KOPT-K1 (cell line): ENCODE data around the gene SH2D5.
"Not testable (repeated sequence)": the region's sequence is repeated elsewhere in the genome, so short reads cannot be mapped to it uniquely, and the experiment has no call there.

Source experiments
- H3K27ac ChIP-seq: fragments of 200-600 bp; sonication (generic); 2 replicates; pipeline ENCODE4 v1.5.1; 2016; ENCODE audit warnings: antibody characterized with exemption, mild to moderate bottlenecking, low read depth, low read length; ENCODE audit not compliant: poor library complexity, severe bottlenecking
- H3K36me3 ChIP-seq: fragments of 200-600 bp; sonication (generic); 2 replicates; pipeline ENCODE4 v1.5.1; 2017; ENCODE audit warnings: antibody characterized with exemption, mild to moderate bottlenecking, low read length, moderate library complexity; ENCODE audit not compliant: insufficient read depth
- H3K9me3 ChIP-seq: fragments of 200-600 bp; sonication (generic); 2 replicates; pipeline ENCODE4 v1.5.1; 2017; ENCODE audit warnings: antibody characterized with exemption, low read length, mild to moderate bottlenecking; ENCODE audit not compliant: insufficient read depth, poor library complexity, severe bottlenecking

Gene SH2D5

GRCh38 chr1:20723159-20723536 lies 9.4 kb downstream of the SH2D5 start:
- no peaks in the 10 kb centered on the region for H3K9me3 ChIP-seq
- no peak overlapping the region for H3K27ac ChIP-seq
- H3K36me3 ChIP-seq, result no peaks in the 10 kb centered on the region

GRCh38 chr1:20721117-20722061 lies 11.1 kb downstream of the SH2D5 start:
- no peaks in the 10 kb centered on the region for H3K9me3 ChIP-seq
- no peaks in the 10 kb centered on the region for H3K36me3 ChIP-seq
- H3K27ac ChIP-seq, result no peak overlapping the region

- no peak overlapping the region for H3K27ac ChIP-seq
- no peaks in the 10 kb centered on the region for H3K9me3 ChIP-seq
- no peaks in the 10 kb centered on the region for H3K36me3 ChIP-seq
These were observed 11.8 kb downstream of the SH2D5 start for GRCh38 chr1:20720631-20721091.

- H3K36me3 ChIP-seq, result no peaks in the 10 kb centered on the region
- no peak overlapping the region for H3K27ac ChIP-seq
- H3K9me3 ChIP-seq, result no peaks in the 10 kb centered on the region
These were observed 12.5 kb downstream of the SH2D5 start for GRCh38 chr1:20719871-20720620.

- Histone ChIP-seq H3K36me3 (no peaks in the 10 kb centered on the region), H3K27ac (no peak overlapping the region), H3K9me3 (no peaks in the 10 kb centered on the region)
These were observed 13.2 kb downstream of the SH2D5 start for GRCh38 chr1:20719261-20719660.

- not testable (repeated sequence) for H3K27ac ChIP-seq, H3K9me3 ChIP-seq, H3K36me3 ChIP-seq
These were observed 14.1 kb downstream of the SH2D5 start for GRCh38 chr1:20718343-20718882.

GRCh38 chr1:20717452-20718342 lies 14.8 kb downstream of the SH2D5 start, which contains the start of gene KIF17:
TSS of gene KIF17 (minus strand) at chr1:20718007. CDS start at chr1:20717706, 301 bp downstream.
- Histone ChIP-seq H3K36me3 (no peaks in the 10 kb centered on the region), H3K9me3 (no peaks in the 10 kb centered on the region), H3K27ac (no peak within 1 kb of the TSS)

GRCh38 chr1:20716232-20716631 lies 16.3 kb downstream of the SH2D5 start:
- Histone ChIP-seq H3K36me3 (no peaks in the 10 kb centered on the region), H3K27ac (no peak overlapping the region)

GRCh38 chr1:20715406-20715805 lies 17.1 kb downstream of the SH2D5 start:
- Histone ChIP-seq H3K36me3 (no peaks in the 10 kb centered on the region), H3K9me3 (no peaks in the 10 kb centered on the region), H3K27ac (no peak overlapping the region)

More at GRCh38 chr1:20716232-20716631, 16.3 kb downstream of the SH2D5 start:
- H3K9me3 ChIP-seq, result no peaks in the 10 kb centered on the region

- Histone ChIP-seq H3K27ac (no peak overlapping the region), H3K9me3 (no peaks in the 10 kb centered on the region), H3K36me3 (no peaks in the 10 kb centered on the region)
These were observed 19.1 kb downstream of the SH2D5 start for GRCh38 chr1:20713440-20713839.

- H3K27ac ChIP-seq, result no peak overlapping the region
- no peaks in the 10 kb centered on the region for H3K9me3 ChIP-seq
- H3K36me3 ChIP-seq, result no peaks in the 10 kb centered on the region
These were observed 20.3 kb downstream of the SH2D5 start for GRCh38 chr1:20712215-20712577.

- Histone ChIP-seq H3K36me3 (no peaks in the 10 kb centered on the region), H3K9me3 (no peaks in the 10 kb centered on the region), H3K27ac (no peak overlapping the region)
These were observed 21.0 kb downstream of the SH2D5 start for GRCh38 chr1:20711285-20712214.

GRCh38 chr1:20710469-20711284 lies 21.8 kb downstream of the SH2D5 start:
- no peak overlapping the region for H3K27ac ChIP-seq
- no peaks in the 10 kb centered on the region for H3K9me3 ChIP-seq
- H3K36me3 ChIP-seq, result no peaks in the 10 kb centered on the region
